ENCODE data around the gene FBXO17.
"Not testable (repeated sequence)": the region's sequence is repeated elsewhere in the genome, so short reads cannot be mapped to it uniquely, and the experiment has no call there.

FBXO17 gene

DNA sequence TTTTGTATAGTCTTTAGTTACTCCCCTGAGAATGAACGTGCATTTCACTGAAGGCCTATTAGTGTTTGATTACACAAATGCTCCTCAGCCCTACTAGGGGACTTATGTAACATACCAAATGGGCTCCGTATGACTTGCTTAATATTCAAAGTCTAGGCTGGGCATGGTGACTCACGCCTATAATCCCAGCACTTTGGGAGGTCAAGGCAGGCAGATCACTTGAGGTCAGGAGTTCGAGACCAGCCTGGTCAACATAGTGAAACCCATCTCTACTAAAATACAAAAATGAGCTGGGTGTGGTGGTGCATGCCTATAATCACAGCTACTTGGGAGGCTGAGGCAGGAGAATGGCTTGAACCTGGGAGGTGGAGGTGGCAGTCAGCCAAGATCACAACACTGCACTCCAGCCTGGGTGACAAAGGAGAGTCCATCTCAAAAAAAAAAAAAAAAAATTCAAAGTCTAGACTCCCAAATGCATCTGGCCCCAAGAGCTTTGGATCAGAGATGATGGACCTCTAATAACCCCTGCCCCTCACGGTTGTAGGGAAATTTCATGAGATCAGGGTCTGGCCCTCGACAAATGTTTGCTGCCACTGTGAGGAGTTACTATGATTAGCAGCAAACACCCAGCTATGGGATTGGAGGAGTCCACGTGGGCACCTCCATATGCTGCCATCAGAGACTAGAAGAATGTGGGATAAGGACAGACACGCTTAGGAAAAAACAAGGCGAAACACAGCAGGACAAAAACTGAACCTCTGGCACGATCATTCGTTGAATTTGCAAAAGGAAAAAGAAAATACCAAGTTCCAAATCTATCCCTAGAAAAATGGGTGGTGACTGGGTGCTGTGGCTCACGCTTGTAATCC, 4.6 kb downstream of the FBXO17 start:
- DNase-seq = no peak
- no peak overlapping the region for H2BK120ac ChIP-seq (ENCODE audit: low read depth, low read length)
- H2BK15ac ChIP-seq (replicated peaks; ENCODE audit: low read depth) = no peak overlapping the region
- H3K56ac ChIP-seq (ENCODE audit: low read length) = no peak overlapping the region
- H3K27ac ChIP-seq (ENCODE audit: low read depth, low read length) = no peak overlapping the region
- H3K79me2 ChIP-seq (ENCODE audit: control insufficient read depth, insufficient read depth, low read length) = no peaks in the 10 kb centered on the region
- H3K27me3 ChIP-seq (ENCODE audit: insufficient read depth, low read length, poor library complexity) = no peaks in the 10 kb centered on the region
- H4K5ac ChIP-seq (ENCODE audit: low read length) = no peak overlapping the region
- no peak overlapping the region for H3K9ac ChIP-seq (ENCODE audit: low read length)
- no peaks in the 10 kb centered on the region for H3K36me3 ChIP-seq (ENCODE audit: control insufficient read depth, insufficient read depth, low read length)
- no peak overlapping the region for H3K4me3 ChIP-seq (ENCODE audit: low read length)
- no peak overlapping the region for H2AK5ac ChIP-seq (ENCODE audit: low read length)
- no peak overlapping the region for H3K4ac ChIP-seq (ENCODE audit: low read depth, low read length)
- H3K23ac ChIP-seq (ENCODE audit: low read length) = no peak overlapping the region
- H3K18ac ChIP-seq (ENCODE audit: low read length) = no peak overlapping the region
- H3K4me2 ChIP-seq (ENCODE audit: low read length) = no peak overlapping the region
- H2BK5ac ChIP-seq (ENCODE audit: low read length) = no peak overlapping the region
- no CpG with 5 or more reads among the region's 12 CpGs for WGBS (ENCODE audit: extremely low coverage, insufficient coverage, low lambda C conversion rate)
- no peak overlapping the region for H4K8ac ChIP-seq (ENCODE audit: low read depth, low read length)
- peaks cover 2% of the 10 kb centered on the region for H3K79me1 ChIP-seq (ENCODE audit: low read length)
- H3K4me1 ChIP-seq (ENCODE audit: control insufficient read depth, low read depth, low read length) = no peaks in the 10 kb centered on the region

DNA sequence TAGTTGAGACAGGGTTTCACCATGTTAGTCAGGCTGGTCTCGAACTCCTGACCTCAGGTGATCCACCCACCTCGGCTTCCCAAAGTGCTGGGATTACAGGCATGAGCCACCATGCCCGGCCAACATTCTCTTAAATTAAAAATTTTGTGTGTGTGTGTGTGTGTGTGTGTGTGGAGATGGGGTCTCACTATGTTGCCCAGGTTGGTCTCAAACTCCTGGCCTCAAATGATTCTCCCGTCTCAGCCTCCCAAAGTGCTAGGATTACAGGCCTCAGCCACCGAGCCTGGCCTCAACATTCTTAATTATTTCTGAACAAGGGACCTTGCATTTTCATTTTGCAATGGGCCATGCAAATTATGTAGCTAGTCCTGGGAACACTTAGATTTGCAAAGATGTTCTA, 9.4 kb downstream of the FBXO17 start:
- H4K5ac ChIP-seq (ENCODE audit: low read length); H3K18ac ChIP-seq (ENCODE audit: low read length); H4K8ac ChIP-seq (ENCODE audit: low read depth, low read length); H3K23ac ChIP-seq (ENCODE audit: low read length); H3K4ac ChIP-seq (ENCODE audit: low read depth, low read length); H3K4me2 ChIP-seq (ENCODE audit: low read length); H3K79me2 ChIP-seq (ENCODE audit: control insufficient read depth, insufficient read depth, low read length); H3K79me1 ChIP-seq (ENCODE audit: low read length); H2BK5ac ChIP-seq (ENCODE audit: low read length); H3K36me3 ChIP-seq (ENCODE audit: control insufficient read depth, insufficient read depth, low read length); H3K9ac ChIP-seq (ENCODE audit: low read length); H3K4me3 ChIP-seq (ENCODE audit: low read length); H2AK5ac ChIP-seq (ENCODE audit: low read length); H3K27ac ChIP-seq (ENCODE audit: low read depth, low read length); H3K27me3 ChIP-seq (ENCODE audit: insufficient read depth, low read length, poor library complexity); H3K56ac ChIP-seq (ENCODE audit: low read length); DNase-seq; H2BK120ac ChIP-seq (ENCODE audit: low read depth, low read length); H3K4me1 ChIP-seq (ENCODE audit: control insufficient read depth, low read depth, low read length); H2BK15ac ChIP-seq (replicated peaks; ENCODE audit: low read depth): not testable (repeated sequence)
- WGBS (ENCODE audit: extremely low coverage, insufficient coverage, low lambda C conversion rate) = no CpG with 5 or more reads among the region's 5 CpGs

DNA sequence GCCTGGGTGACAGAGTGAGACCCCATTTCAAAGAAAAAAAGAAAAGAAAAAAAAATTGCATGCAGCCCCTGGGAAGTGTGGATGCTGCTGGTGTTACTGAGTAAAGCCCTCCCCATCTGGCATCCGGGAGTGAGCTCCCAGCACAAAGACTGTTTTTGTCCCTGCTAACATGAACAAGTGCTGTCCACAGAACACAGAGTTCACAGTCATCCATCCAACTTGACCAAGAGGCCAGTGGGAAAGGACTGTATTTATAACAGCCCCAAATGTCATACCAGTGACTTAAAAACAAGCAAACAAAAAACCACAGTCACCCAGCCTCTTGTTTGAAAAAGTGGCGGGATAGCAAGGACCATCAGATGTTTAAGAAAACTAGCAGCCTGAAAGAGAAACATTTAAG, 10.8 kb downstream of the FBXO17 start:
- no peak overlapping the region for H2BK120ac ChIP-seq (ENCODE audit: low read depth, low read length)
- no peak for DNase-seq
- no peak overlapping the region for H3K27ac ChIP-seq (ENCODE audit: low read depth, low read length)
- no peak overlapping the region for H3K4me2 ChIP-seq (ENCODE audit: low read length)
- no peak overlapping the region for H3K4me3 ChIP-seq (ENCODE audit: low read length)
- no peaks in the 10 kb centered on the region for H3K79me2 ChIP-seq (ENCODE audit: control insufficient read depth, insufficient read depth, low read length)
- H3K4ac ChIP-seq (ENCODE audit: low read depth, low read length) = no peak overlapping the region
- H3K36me3 ChIP-seq (ENCODE audit: control insufficient read depth, insufficient read depth, low read length) = no peaks in the 10 kb centered on the region
- no peak overlapping the region for H2BK15ac ChIP-seq (replicated peaks; ENCODE audit: low read depth)
- no peaks in the 10 kb centered on the region for H3K4me1 ChIP-seq (ENCODE audit: control insufficient read depth, low read depth, low read length)
- H2AK5ac ChIP-seq (ENCODE audit: low read length) = no peak overlapping the region
- H3K23ac ChIP-seq (ENCODE audit: low read length) = no peak overlapping the region
- no peak overlapping the region for H4K5ac ChIP-seq (ENCODE audit: low read length)
- H2BK5ac ChIP-seq (ENCODE audit: low read length) = no peak overlapping the region
- no peak overlapping the region for H3K18ac ChIP-seq (ENCODE audit: low read length)
- H3K56ac ChIP-seq (ENCODE audit: low read length) = no peak overlapping the region
- no peak overlapping the region for H4K8ac ChIP-seq (ENCODE audit: low read depth, low read length)
- H3K9ac ChIP-seq (ENCODE audit: low read length) = no peak overlapping the region
- WGBS (ENCODE audit: extremely low coverage, insufficient coverage, low lambda C conversion rate) = no CpG with 5 or more reads among the region's 2 CpGs
- no peaks in the 10 kb centered on the region for H3K27me3 ChIP-seq (ENCODE audit: insufficient read depth, low read length, poor library complexity)
- H3K79me1 ChIP-seq (ENCODE audit: low read length) = no peaks in the 10 kb centered on the region

DNA sequence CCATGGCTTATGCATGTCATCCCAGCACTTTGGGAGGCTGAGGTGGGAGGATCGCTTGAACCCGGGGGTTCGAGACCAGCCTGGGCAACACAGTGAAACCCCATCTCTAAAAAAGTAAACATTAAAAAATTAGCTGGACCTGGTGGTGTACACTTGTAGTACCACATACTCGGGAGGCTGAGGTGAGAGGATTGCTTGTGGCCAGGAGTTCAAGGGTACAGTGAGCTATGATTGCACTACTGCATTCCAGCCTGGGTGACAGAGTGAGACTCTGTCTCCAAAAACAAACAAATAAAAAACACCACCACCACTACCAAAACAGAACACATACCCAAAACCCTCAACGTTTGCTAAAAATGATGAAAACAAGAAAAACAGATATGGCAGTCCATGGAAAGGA, 15.9 kb downstream of the FBXO17 start:
- Histone ChIP-seq H3K56ac (ENCODE audit: low read length) (no peak overlapping the region), H2BK120ac (ENCODE audit: low read depth, low read length) (no peak overlapping the region), H3K4me2 (ENCODE audit: low read length) (no peak overlapping the region), H2BK15ac (replicated peaks; ENCODE audit: low read depth) (no peak overlapping the region), H3K4ac (ENCODE audit: low read depth, low read length) (no peak overlapping the region), H3K18ac (ENCODE audit: low read length) (no peak overlapping the region), H2AK5ac (ENCODE audit: low read length) (no peak overlapping the region), H3K79me1 (ENCODE audit: low read length) (no peaks in the 10 kb centered on the region), H2BK5ac (ENCODE audit: low read length) (no peak overlapping the region), H3K4me1 (ENCODE audit: control insufficient read depth, low read depth, low read length) (no peaks in the 10 kb centered on the region), H3K27ac (ENCODE audit: low read depth, low read length) (no peak overlapping the region), H3K4me3 (ENCODE audit: low read length) (no peak overlapping the region), H3K27me3 (ENCODE audit: insufficient read depth, low read length, poor library complexity) (no peaks in the 10 kb centered on the region), H3K36me3 (ENCODE audit: control insufficient read depth, insufficient read depth, low read length) (no peaks in the 10 kb centered on the region), H4K8ac (ENCODE audit: low read depth, low read length) (no peak overlapping the region), H3K9ac (ENCODE audit: low read length) (no peak overlapping the region), H3K79me2 (ENCODE audit: control insufficient read depth, insufficient read depth, low read length) (no peaks in the 10 kb centered on the region), H3K23ac (ENCODE audit: low read length) (no peak overlapping the region), H4K5ac (ENCODE audit: low read length) (no peak overlapping the region)
- no peak for DNase-seq
- WGBS (ENCODE audit: extremely low coverage, insufficient coverage, low lambda C conversion rate) = no CpG with 5 or more reads among the region's 5 CpGs

DNA sequence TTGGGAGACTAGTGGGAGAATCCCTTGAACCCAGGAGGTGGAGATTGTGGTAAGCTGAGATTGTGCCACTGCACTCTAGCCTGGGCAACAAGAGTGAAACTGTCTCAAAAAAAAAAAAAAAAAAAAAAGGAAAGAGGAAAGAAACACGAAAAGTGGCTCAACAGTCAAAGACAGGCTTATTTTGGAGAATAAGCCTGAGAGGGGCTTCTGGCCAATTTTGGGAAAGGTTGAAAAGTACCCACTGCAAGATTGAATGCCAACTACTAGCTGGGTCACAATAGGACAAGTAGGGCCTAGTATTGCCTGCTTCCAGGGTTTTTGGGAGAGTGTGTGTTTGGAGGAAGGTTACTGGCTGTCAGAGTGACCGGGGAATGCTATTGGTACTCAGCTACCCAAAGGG, 17.2 kb downstream of the FBXO17 start:
- H3K27me3 ChIP-seq (ENCODE audit: insufficient read depth, low read length, poor library complexity) = no peaks in the 10 kb centered on the region
- no CpG with 5 or more reads among the region's 2 CpGs for WGBS (ENCODE audit: extremely low coverage, insufficient coverage, low lambda C conversion rate)

DNA sequence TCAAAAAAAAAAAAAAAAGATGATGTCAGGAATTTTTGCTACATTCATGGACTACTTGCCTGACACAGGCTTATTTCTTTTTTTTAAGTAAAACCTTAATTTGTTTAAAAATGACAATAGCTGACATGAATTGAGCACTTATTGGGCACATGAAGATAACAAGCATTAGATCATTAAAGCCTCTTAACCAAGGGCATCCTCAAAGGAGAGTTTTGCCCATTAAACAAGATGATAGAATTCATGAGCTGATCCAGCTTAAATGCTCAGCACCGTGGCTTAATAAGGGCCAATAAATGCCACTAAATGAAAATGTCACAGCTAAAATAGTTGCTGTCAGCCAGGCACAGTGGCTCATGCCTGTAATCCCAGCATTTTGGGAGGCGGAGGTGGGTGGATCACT, 19.3 kb downstream of the FBXO17 start:
- no CpG with 5 or more reads among the region's 2 CpGs for WGBS (ENCODE audit: extremely low coverage, insufficient coverage, low lambda C conversion rate)
- Histone ChIP-seq H3K18ac (ENCODE audit: low read length) (no peak overlapping the region), H3K79me1 (ENCODE audit: low read length) (no peaks in the 10 kb centered on the region), H3K4me2 (ENCODE audit: low read length) (no peak overlapping the region), H4K8ac (ENCODE audit: low read depth, low read length) (no peak overlapping the region), H3K27me3 (ENCODE audit: insufficient read depth, low read length, poor library complexity) (no peaks in the 10 kb centered on the region), H2BK5ac (ENCODE audit: low read length) (no peak overlapping the region), H3K4me3 (ENCODE audit: low read length) (no peak overlapping the region), H3K9ac (ENCODE audit: low read length) (no peak overlapping the region), H2BK120ac (ENCODE audit: low read depth, low read length) (no peak overlapping the region), H3K4me1 (ENCODE audit: control insufficient read depth, low read depth, low read length) (peaks cover 2% of the 10 kb centered on the region), H3K23ac (ENCODE audit: low read length) (no peak overlapping the region), H2BK15ac (replicated peaks; ENCODE audit: low read depth) (no peak overlapping the region), H3K4ac (ENCODE audit: low read depth, low read length) (no peak overlapping the region), H3K36me3 (ENCODE audit: control insufficient read depth, insufficient read depth, low read length) (no peaks in the 10 kb centered on the region), H3K56ac (ENCODE audit: low read length) (no peak overlapping the region), H4K5ac (ENCODE audit: low read length) (no peak overlapping the region), H2AK5ac (ENCODE audit: low read length) (no peak overlapping the region), H3K27ac (ENCODE audit: low read depth, low read length) (no peak overlapping the region), H3K79me2 (ENCODE audit: control insufficient read depth, insufficient read depth, low read length) (no peaks in the 10 kb centered on the region)
- no peak for DNase-seq

More for the DNA sequence above, 17.2 kb downstream of the FBXO17 start:
- Histone ChIP-seq H3K27ac (ENCODE audit: low read depth, low read length) (no peak overlapping the region), H3K9ac (ENCODE audit: low read length) (no peak overlapping the region), H2BK5ac (ENCODE audit: low read length) (no peak overlapping the region), H3K4me2 (ENCODE audit: low read length) (no peak overlapping the region), H3K4me3 (ENCODE audit: low read length) (no peak overlapping the region), H3K36me3 (ENCODE audit: control insufficient read depth, insufficient read depth, low read length) (no peaks in the 10 kb centered on the region), H2BK15ac (replicated peaks; ENCODE audit: low read depth) (no peak overlapping the region), H3K4ac (ENCODE audit: low read depth, low read length) (no peak overlapping the region), H3K79me1 (ENCODE audit: low read length) (no peaks in the 10 kb centered on the region), H4K5ac (ENCODE audit: low read length) (no peak overlapping the region), H4K8ac (ENCODE audit: low read depth, low read length) (no peak overlapping the region), H3K23ac (ENCODE audit: low read length) (no peak overlapping the region), H3K79me2 (ENCODE audit: control insufficient read depth, insufficient read depth, low read length) (no peaks in the 10 kb centered on the region), H3K18ac (ENCODE audit: low read length) (no peak overlapping the region), H3K56ac (ENCODE audit: low read length) (no peak overlapping the region), H3K4me1 (ENCODE audit: control insufficient read depth, low read depth, low read length) (no peaks in the 10 kb centered on the region), H2BK120ac (ENCODE audit: low read depth, low read length) (no peak overlapping the region), H2AK5ac (ENCODE audit: low read length) (no peak overlapping the region)
- no peak for DNase-seq
